Measurements from ENCODE around the gene RAB43. TPM values are rescaled to one million over a fixed set of nuclear protein-coding genes. Genes with fewer than 3 reads are reported as not detected.

Gene RAB43
- total RNA-seq, 1 donor = 13.4 TPM

DNA sequence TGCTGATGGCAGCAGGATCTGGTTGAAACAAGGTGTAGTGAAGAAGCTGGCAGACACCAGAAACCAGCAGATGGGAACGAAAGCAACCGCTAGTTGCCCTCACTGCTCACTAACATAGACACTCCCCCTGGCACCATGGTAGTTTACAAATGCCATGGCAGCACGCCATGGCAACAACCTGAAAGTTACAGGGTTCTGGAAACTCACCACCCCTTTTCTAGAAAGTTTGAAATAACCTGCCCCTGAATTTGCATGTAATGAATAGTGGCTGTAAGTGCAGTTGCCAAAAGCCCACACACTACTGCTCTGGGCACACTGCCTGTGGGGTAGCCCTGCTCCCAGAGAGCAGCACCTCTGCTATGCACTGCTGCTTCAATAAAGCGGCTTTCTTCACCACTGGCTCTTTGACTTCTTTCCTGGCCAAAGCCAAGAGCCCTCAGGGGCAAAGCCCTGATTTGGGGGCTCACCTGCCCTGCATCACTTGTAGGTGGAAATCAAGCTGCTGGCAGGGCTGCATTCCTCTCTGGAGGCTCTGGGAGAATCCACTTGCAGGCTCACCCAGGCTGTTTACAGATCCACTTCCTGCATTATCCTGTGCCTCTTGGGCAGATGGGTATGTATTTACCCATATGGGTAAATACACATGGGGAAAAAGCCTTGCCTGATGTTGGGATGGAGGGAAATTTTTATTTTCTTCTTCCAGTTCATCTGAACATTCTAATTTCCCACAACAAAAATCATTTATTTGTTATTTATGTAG, 63.0 kb downstream of the RAB43 start:
- Histone ChIP-seq H3K4me1 (ENCODE audit: insufficient read depth, low read length) (no peaks in the 10 kb centered on the region), H3K9me3 (ENCODE audit: low read depth, low read length) (no peaks in the 10 kb centered on the region), H3K79me2 (ENCODE audit: insufficient read depth, low read length) (no peaks in the 10 kb centered on the region), H3K27me3 (ENCODE audit: insufficient read depth, low read length) (peaks cover 5% of the 10 kb centered on the region), H4K20me1 (ENCODE audit: insufficient read depth, low read length) (no peaks in the 10 kb centered on the region), H2AFZ (ENCODE audit: low read length) (no peak overlapping the region), H3K4me3 (ENCODE audit: insufficient read depth, low read length) (no peak overlapping the region), H3K4me2 (ENCODE audit: insufficient read depth, low read length) (no peak overlapping the region), H3K27ac (ENCODE audit: low read depth, low read length) (no peak overlapping the region), H3K36me3 (ENCODE audit: insufficient read depth, low read length) (no peaks in the 10 kb centered on the region)
- TF ChIP-seq, protein P1, sequence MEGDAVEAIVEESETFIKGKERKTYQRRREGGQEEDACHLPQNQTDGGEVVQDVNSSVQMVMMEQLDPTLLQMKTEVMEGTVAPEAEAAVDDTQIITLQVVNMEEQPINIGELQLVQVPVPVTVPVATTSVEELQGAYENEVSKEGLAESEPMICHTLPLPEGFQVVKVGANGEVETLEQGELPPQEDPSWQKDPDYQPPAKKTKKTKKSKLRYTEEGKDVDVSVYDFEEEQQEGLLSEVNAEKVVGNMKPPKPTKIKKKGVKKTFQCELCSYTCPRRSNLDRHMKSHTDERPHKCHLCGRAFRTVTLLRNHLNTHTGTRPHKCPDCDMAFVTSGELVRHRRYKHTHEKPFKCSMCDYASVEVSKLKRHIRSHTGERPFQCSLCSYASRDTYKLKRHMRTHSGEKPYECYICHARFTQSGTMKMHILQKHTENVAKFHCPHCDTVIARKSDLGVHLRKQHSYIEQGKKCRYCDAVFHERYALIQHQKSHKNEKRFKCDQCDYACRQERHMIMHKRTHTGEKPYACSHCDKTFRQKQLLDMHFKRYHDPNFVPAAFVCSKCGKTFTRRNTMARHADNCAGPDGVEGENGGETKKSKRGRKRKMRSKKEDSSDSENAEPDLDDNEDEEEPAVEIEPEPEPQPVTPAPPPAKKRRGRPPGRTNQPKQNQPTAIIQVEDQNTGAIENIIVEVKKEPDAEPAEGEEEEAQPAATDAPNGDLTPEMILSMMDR (IDR thresholded peaks at IDR 0.05; ENCODE audit: extremely low read depth, low read depth, low read length) = no peak
- peak; percentile 71 for DNase-seq (ENCODE audit: insufficient read length, low spot score, missing footprints)

- no peaks in the 10 kb centered on the region for H3K4me1 ChIP-seq (ENCODE audit: insufficient read depth, low read length)
- H4K20me1 ChIP-seq (ENCODE audit: insufficient read depth, low read length) = no peaks in the 10 kb centered on the region
- TF ChIP-seq, protein P1 (IDR thresholded peaks at IDR 0.05; ENCODE audit: extremely low read depth, low read depth, low read length) = no peak
- H2AFZ ChIP-seq (ENCODE audit: low read length) = no peak overlapping the region
- DNase-seq (ENCODE audit: insufficient read length, low spot score, missing footprints) = no peak
- no peak overlapping the region for H3K27ac ChIP-seq (ENCODE audit: low read depth, low read length)
- no peaks in the 10 kb centered on the region for H3K9me3 ChIP-seq (ENCODE audit: low read depth, low read length)
- no peaks in the 10 kb centered on the region for H3K79me2 ChIP-seq (ENCODE audit: insufficient read depth, low read length)
- no peak overlapping the region for H3K4me3 ChIP-seq (ENCODE audit: insufficient read depth, low read length)
- peaks cover 5% of the 10 kb centered on the region for H3K27me3 ChIP-seq (ENCODE audit: insufficient read depth, low read length)
- no peaks in the 10 kb centered on the region for H3K36me3 ChIP-seq (ENCODE audit: insufficient read depth, low read length)
- H3K4me2 ChIP-seq (ENCODE audit: insufficient read depth, low read length) = no peak overlapping the region
These were observed 64.4 kb downstream of the RAB43 start for GRCh38 chr3:129057249-129057648.

- H3K9me3 ChIP-seq (ENCODE audit: low read depth, low read length) = no peaks in the 10 kb centered on the region
- TF ChIP-seq, protein P1 (IDR thresholded peaks at IDR 0.05; ENCODE audit: extremely low read depth, low read depth, low read length) = no peak
- no peaks in the 10 kb centered on the region for H3K79me2 ChIP-seq (ENCODE audit: insufficient read depth, low read length)
- DNase-seq (ENCODE audit: insufficient read length, low spot score, missing footprints) = no peak
- H3K4me3 ChIP-seq (ENCODE audit: insufficient read depth, low read length) = no peak overlapping the region
- peaks cover 5% of the 10 kb centered on the region for H3K27me3 ChIP-seq (ENCODE audit: insufficient read depth, low read length)
- no peaks in the 10 kb centered on the region for H4K20me1 ChIP-seq (ENCODE audit: insufficient read depth, low read length)
- H3K4me2 ChIP-seq (ENCODE audit: insufficient read depth, low read length) = no peak overlapping the region
- H3K36me3 ChIP-seq (ENCODE audit: insufficient read depth, low read length) = no peaks in the 10 kb centered on the region
- no peak overlapping the region for H3K27ac ChIP-seq (ENCODE audit: low read depth, low read length)
- H3K4me1 ChIP-seq (ENCODE audit: insufficient read depth, low read length) = no peaks in the 10 kb centered on the region
- no peak overlapping the region for H2AFZ ChIP-seq (ENCODE audit: low read length)
These were observed 65.0 kb downstream of the RAB43 start for GRCh38 chr3:129056451-129057173.

- no peak for DNase-seq (ENCODE audit: insufficient read length, low spot score, missing footprints)
- H3K27ac ChIP-seq (ENCODE audit: low read depth, low read length) = no peak overlapping the region
- H4K20me1 ChIP-seq (ENCODE audit: insufficient read depth, low read length) = no peaks in the 10 kb centered on the region
- no peaks in the 10 kb centered on the region for H3K9me3 ChIP-seq (ENCODE audit: low read depth, low read length)
- no peaks in the 10 kb centered on the region for H3K36me3 ChIP-seq (ENCODE audit: insufficient read depth, low read length)
- peaks cover 5% of the 10 kb centered on the region for H3K27me3 ChIP-seq (ENCODE audit: insufficient read depth, low read length)
- no peak overlapping the region for H2AFZ ChIP-seq (ENCODE audit: low read length)
- no peaks in the 10 kb centered on the region for H3K79me2 ChIP-seq (ENCODE audit: insufficient read depth, low read length)
- H3K4me2 ChIP-seq (ENCODE audit: insufficient read depth, low read length) = no peak overlapping the region
- no peaks in the 10 kb centered on the region for H3K4me1 ChIP-seq (ENCODE audit: insufficient read depth, low read length)
- TF ChIP-seq, protein P1 (IDR thresholded peaks at IDR 0.05; ENCODE audit: extremely low read depth, low read depth, low read length) = no peak
- no peak overlapping the region for H3K4me3 ChIP-seq (ENCODE audit: insufficient read depth, low read length)
These were observed 66.9 kb downstream of the RAB43 start for GRCh38 chr3:129054605-129055104.
